Cardiac fibroblast (primary cell): ENCODE data around the gene SLC30A7.
A peak's percentile ranks its signal among the peaks of the same experiment; 100 is the strongest.

ENCODE experiments used
- DNase-seq, 2 donors: peaks; one replicate each; pipeline versions ENCODE4 v3.0.0 to v3.0.0-alpha.2; 2010; ENCODE audit warnings: low read depth in 2 of 2
- H3K4me3 ChIP-seq, 2 donors: replicated peaks in 1 of 2; 1 replicate in 1 of 2; 2 replicates in 1 of 2; pipeline ENCODE4 v1.5.1; 2011; ENCODE audit warnings: low read depth in 2 of 2, low read length in 2 of 2, mild to moderate bottlenecking in 2 of 2, moderate library complexity in 1 of 2
- TF ChIP-seq, protein P1 (sequence below): IDR thresholded peaks from one replicate; pipeline ENCODE4 v1.5.1; 2011; ENCODE audit warnings: low read depth, mild to moderate bottlenecking, low read length, inconsistent platforms

SLC30A7 gene

GRCh38 chr1:100903777-100904176 is 7.9 kb downstream of the SLC30A7 start:
- no peak for DNase-seq
- TF ChIP-seq, protein P1, sequence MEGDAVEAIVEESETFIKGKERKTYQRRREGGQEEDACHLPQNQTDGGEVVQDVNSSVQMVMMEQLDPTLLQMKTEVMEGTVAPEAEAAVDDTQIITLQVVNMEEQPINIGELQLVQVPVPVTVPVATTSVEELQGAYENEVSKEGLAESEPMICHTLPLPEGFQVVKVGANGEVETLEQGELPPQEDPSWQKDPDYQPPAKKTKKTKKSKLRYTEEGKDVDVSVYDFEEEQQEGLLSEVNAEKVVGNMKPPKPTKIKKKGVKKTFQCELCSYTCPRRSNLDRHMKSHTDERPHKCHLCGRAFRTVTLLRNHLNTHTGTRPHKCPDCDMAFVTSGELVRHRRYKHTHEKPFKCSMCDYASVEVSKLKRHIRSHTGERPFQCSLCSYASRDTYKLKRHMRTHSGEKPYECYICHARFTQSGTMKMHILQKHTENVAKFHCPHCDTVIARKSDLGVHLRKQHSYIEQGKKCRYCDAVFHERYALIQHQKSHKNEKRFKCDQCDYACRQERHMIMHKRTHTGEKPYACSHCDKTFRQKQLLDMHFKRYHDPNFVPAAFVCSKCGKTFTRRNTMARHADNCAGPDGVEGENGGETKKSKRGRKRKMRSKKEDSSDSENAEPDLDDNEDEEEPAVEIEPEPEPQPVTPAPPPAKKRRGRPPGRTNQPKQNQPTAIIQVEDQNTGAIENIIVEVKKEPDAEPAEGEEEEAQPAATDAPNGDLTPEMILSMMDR = no peak

GRCh38 chr1:100904528-100904927 is 8.6 kb downstream of the SLC30A7 start:
- TF ChIP-seq, protein P1 = no peak
- no peak for DNase-seq
- H3K4me3 ChIP-seq = no peak overlapping the region

More at GRCh38 chr1:100903777-100904176, 7.9 kb downstream of the SLC30A7 start:
- H3K4me3 ChIP-seq = no peak overlapping the region

- TF ChIP-seq, protein P1 = no peak
- no peak for DNase-seq
- no peak overlapping the region for H3K4me3 ChIP-seq
Measured at GRCh38 chr1:100905181-100905580, 9.3 kb downstream of the SLC30A7 start.

- TF ChIP-seq, protein P1 = no peak
- DNase-seq = no peak
Measured at GRCh38 chr1:100907887-100908286, 12.0 kb downstream of the SLC30A7 start.

DNA sequence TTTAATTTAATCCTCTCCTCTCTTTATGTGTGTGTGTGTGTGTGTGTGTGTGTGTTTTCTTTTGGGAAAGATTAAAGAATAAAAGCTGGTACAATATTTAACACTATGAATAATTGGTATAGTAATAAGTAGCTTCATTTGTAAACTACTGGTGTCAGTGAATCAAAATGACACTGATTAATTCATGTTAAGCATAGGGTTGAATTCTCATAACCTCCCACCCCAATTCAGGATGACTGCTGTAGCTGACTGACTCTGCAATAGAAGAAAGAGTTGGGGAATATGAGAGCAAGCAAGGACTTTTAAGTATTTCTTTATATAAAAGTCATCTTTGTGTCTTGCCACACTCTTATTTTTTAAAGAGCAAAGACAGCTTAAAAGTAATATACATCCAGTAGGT is 13.1 kb downstream of the SLC30A7 start:
- DNase-seq = no peak
- TF ChIP-seq, protein P1 = no peak
- H3K4me3 ChIP-seq = no peak overlapping the region

More at GRCh38 chr1:100907887-100908286, 12.0 kb downstream of the SLC30A7 start:
- H3K4me3 ChIP-seq = no peak overlapping the region

DNA sequence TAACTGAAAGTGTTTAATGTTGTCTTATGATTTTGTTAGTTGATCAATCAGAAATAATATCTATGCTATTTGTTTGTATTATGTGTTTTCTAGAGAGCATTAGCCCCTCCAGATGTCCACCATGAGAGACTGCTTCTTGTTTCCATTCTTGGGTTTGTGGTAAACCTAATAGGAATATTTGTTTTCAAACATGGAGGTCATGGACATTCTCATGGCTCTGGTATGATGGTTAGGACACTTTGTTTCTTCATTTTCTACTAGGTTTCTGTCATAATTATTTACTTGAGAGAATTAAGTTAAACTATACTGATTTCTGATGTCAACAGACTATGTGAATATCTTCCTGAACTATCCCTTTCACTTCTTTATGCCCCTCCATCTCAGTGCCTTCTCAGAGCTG is 16.1 kb downstream of the SLC30A7 start:
- no peak for DNase-seq
- H3K4me3 ChIP-seq = no peak overlapping the region
- TF ChIP-seq, protein P1 = no peak

DNA sequence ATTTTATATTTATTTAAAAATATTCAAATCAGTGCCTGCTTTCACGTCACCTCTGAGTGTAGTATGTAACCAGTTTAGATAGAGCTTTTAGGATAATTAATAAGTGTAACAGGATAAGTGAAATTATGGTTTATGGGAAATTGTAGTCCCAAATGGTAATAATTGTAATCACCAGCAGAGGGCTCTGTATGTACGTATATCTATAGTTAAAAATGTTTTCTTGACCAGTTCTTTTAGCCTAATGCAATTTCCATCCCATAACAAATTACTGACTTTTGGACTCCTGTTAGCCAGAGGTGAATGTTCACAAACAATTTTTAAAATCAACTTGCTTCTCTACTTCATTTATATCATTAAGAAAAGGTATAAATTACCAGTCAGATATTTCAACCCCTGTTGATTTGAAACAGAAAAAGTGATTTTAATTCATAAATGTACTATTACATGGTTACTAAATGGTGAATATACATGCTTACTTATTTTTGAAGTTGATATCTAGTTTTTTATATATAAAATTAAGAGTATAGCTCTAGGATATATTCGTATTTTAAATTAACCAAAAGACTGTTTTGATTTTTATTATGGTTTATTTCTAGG is 25.3 kb downstream of the SLC30A7 start:
- no peak overlapping the region for H3K4me3 ChIP-seq
- DNase-seq = peak; percentile 72 to 74
- TF ChIP-seq, protein P1 = peak; percentile 38
